Testis (tissue), 3 donors: ENCODE measurements around the gene KRTAP4-2. TPM values are rescaled to one million over a fixed set of nuclear protein-coding genes. Genes with fewer than 3 reads are reported as not detected.
"Not testable (repeated sequence)": the region's sequence is repeated elsewhere in the genome, so short reads cannot be mapped to it uniquely, and the experiment has no call there.

Source experiments
- DNase-seq: peaks from one replicate; pipeline ENCODE4 v3.0.0-alpha.2; 2019
- H3K27ac ChIP-seq, 2 donors: fragments of 200-600 bp; sonication (generic); one replicate each; pipeline ENCODE4 v1.5.1; 2019
- H3K27me3 ChIP-seq: fragments of 200-600 bp; sonication (generic); one replicate; pipeline ENCODE4 v1.5.1; 2019
- H3K36me3 ChIP-seq: fragments of 200-600 bp; sonication (generic); one replicate; pipeline ENCODE4 v1.5.1; 2017; ENCODE audit warnings: low read depth; ENCODE audit errors: missing control alignments
- H3K4me1 ChIP-seq: fragments of 200-600 bp; sonication (generic); one replicate; pipeline ENCODE4 v1.5.1; 2019
- H3K4me3 ChIP-seq, 2 donors: fragments of 200-600 bp; sonication (generic); one replicate each; pipeline ENCODE4 v1.5.1; 2017 to 2019
- H3K9me3 ChIP-seq: fragments of 200-600 bp; sonication (generic); one replicate; pipeline ENCODE4 v1.5.1; 2017
- POLR2A ChIP-seq: fragments of 450-650 bp; IDR thresholded peaks from one replicate; pipeline ENCODE4 v1.6.1; 2017; ENCODE audit warnings: antibody characterized with exemption, mild to moderate bottlenecking, moderate library complexity
- WGBS, 2 donors: methylation state at CpG; one replicate each; pipeline ENCODE4 v1.1.5; 2018; 5-methylcytosine and 5-hydroxymethylcytosine counted together
- intact Hi-C: fragments of 100-400 bp; cut with DNase I; formaldehyde crosslinking; loops from one replicate; pipeline ENCODE4 v1.15.1; 2023; ENCODE audit warnings: low total_unique reads
- polyA plus RNA-seq: library from polyadenylated mRNA; stranded (reverse); fragments of 350-450 nt; fragmentation: Illumina TruSeq; extraction: RNeasy Lipid Tissue Mini Kit (QIAGEN cat#74804); gene quantifications from one replicate; pipeline ENCODE4 v1.2.3, GENCODE V29; 2014; ENCODE audit warnings: low read depth, low replicate concordance; ENCODE audit not compliant: insufficient read depth
- total RNA-seq, 2 donors: library from RNA; depleted of rRNA; stranded (reverse); fragments of >200 nt; gene quantifications; one replicate each; pipeline ENCODE4 v1.2.3, GENCODE V29; 2016
- TF ChIP-seq, protein P1 (sequence below), 3 experiments: fragments of 450-650 bp in 2 of 3; fragments of 200-600 bp in 1 of 3; sonication (generic) in 1 of 3; IDR thresholded peaks; one replicate each; pipeline ENCODE4 v1.5.1; 2016 to 2019; ENCODE audit warnings: antibody characterized with exemption in 3 of 3, mild to moderate bottlenecking in 2 of 3, moderate library complexity in 1 of 3

Gene KRTAP4-2
- total and polyA plus RNA-seq, 3 donors from 2014 or later: not detected

DNA sequence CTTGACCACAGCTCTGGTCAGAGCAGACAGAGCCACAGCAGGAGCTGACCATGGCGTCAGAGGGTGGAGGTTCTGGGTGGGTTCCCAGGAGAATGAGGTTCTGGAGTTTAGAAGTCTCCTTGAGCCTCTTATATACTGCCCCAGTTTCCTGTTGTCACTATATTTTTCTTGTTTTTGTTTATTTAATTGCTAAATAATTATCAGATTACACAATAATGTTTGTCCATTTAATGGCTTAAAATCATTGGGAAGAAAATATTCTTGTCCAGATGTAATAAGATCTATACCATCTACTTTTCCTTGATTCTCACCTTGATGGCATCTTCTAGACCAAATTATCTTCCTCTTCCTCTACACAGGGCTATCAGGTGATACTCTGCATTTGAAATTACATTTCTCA lies 9.9 kb downstream of the KRTAP4-2 start, which contains the start of gene KRTAP4-3:
Gene KRTAP4-3 (minus strand): TSS at position 101 of the 400 bp plus-strand sequence. CDS start 49 bp downstream, at position 52.
- WGBS, 2 donors: 44 to 60% methylated on average over 1 of the region's 1 CpG
- intact Hi-C loops: no loop called here
- no peak within 1 kb of the TSS for H3K27ac ChIP-seq
- DNase-seq: no peak
- no peaks in the 10 kb centered on the region for H3K27me3 ChIP-seq
- no peak for TF ChIP-seq POLR2A
- TF ChIP-seq, protein P1, sequence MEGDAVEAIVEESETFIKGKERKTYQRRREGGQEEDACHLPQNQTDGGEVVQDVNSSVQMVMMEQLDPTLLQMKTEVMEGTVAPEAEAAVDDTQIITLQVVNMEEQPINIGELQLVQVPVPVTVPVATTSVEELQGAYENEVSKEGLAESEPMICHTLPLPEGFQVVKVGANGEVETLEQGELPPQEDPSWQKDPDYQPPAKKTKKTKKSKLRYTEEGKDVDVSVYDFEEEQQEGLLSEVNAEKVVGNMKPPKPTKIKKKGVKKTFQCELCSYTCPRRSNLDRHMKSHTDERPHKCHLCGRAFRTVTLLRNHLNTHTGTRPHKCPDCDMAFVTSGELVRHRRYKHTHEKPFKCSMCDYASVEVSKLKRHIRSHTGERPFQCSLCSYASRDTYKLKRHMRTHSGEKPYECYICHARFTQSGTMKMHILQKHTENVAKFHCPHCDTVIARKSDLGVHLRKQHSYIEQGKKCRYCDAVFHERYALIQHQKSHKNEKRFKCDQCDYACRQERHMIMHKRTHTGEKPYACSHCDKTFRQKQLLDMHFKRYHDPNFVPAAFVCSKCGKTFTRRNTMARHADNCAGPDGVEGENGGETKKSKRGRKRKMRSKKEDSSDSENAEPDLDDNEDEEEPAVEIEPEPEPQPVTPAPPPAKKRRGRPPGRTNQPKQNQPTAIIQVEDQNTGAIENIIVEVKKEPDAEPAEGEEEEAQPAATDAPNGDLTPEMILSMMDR (IDR thresholded peaks at IDR 0.05): no peak
- no peak within 1 kb of the TSS for H3K4me3 ChIP-seq
- H3K9me3 ChIP-seq: no peaks in the 10 kb centered on the region
- no peaks in the 10 kb centered on the region for H3K4me1 ChIP-seq
- H3K36me3 ChIP-seq: no peaks in the 10 kb centered on the region

DNA sequence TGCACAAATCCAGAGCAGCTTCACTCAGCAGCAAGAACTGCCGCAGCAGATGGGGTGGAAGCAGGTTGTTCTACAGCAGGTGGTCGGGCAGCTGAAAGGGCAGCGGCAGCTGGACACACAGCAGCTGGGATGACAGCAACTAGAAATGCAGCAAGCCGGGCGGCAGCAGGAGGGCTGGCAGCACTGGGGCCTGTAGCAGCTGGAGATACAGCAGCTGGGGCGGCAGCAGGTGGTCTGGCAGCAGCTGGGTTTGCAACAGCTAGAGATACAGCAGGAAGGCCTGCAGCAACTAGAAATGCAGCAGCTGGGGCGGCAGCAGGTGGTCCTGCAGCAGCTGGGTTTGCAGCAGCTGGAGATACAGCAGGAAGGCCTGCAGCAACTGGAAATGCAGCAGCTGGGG lies 10.5 kb downstream of the KRTAP4-2 start:
- Histone ChIP-seq H3K9me3 (no peaks in the 10 kb centered on the region), H3K36me3 (no peaks in the 10 kb centered on the region), H3K27me3 (no peaks in the 10 kb centered on the region), H3K27ac (no peak overlapping the region), H3K4me1 (no peaks in the 10 kb centered on the region), H3K4me3 (no peak overlapping the region)
- DNase-seq: no peak
- intact Hi-C loops: no loop called here
- 78 to 84% methylated on average over 6 to 7 of the region's 7 CpGs for WGBS, 2 donors
- TF ChIP-seq, protein P1 (IDR thresholded peaks at IDR 0.05): no peak
- TF ChIP-seq POLR2A: no peak

DNA sequence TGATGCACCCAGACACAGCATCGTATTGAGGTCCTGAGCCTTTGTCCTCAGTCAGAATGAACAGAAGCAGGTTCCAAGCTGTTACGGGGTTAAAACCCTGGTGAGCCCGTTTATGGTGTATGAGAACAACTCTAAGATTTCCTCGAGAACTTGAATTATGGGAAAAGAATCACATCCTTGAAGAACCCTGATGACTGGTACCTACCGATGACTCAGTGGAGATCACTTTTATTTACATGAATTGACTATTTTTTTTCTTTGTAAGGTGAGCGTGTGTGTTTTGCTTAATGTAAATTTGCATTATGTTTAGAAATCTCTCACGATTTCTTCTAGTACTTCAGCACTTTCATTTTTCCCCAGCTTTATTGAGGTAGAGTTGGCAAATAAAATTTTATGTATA lies 14.2 kb downstream of the KRTAP4-2 start:
- Histone ChIP-seq H3K9me3 (no peaks in the 10 kb centered on the region), H3K4me3 (no peak overlapping the region), H3K4me1 (no peaks in the 10 kb centered on the region), H3K27ac (no peak overlapping the region), H3K36me3 (no peaks in the 10 kb centered on the region), H3K27me3 (no peaks in the 10 kb centered on the region)
- 81 to 83% methylated on average over 7 of the region's 7 CpGs for WGBS, 2 donors
- no peak for DNase-seq
- TF ChIP-seq, protein P1 (IDR thresholded peaks at IDR 0.05): no peak
- TF ChIP-seq POLR2A: no peak
- intact Hi-C loops: no loop called here

GRCh38 chr17:41160648-41161047 lies 17.4 kb downstream of the KRTAP4-2 start, which contains the start of gene KRTAP4-4:
KRTAP4-4 (minus strand) TSS chr17:41160748; CDS start chr17:41160691, 57 bp downstream.
- no peak for DNase-seq
- Histone ChIP-seq H3K36me3 (no peaks in the 10 kb centered on the region), H3K27me3 (no peaks in the 10 kb centered on the region), H3K4me3 (no peak within 1 kb of the TSS), H3K9me3 (no peaks in the 10 kb centered on the region), H3K4me1 (no peaks in the 10 kb centered on the region), H3K27ac (no peak within 1 kb of the TSS)
- intact Hi-C loops: no loop called here
- WGBS, 2 donors: 86 to 100% methylated on average over 1 of the region's 1 CpG
- TF ChIP-seq, protein P1 (IDR thresholded peaks at IDR 0.05): no peak
- no peak for TF ChIP-seq POLR2A

- H3K27me3 ChIP-seq, H3K27ac ChIP-seq, H3K36me3 ChIP-seq, DNase-seq, intact Hi-C loops, H3K4me1 ChIP-seq, H3K4me3 ChIP-seq, H3K9me3 ChIP-seq: not testable (repeated sequence)
- 93% methylated on average over 3 of the region's 3 CpGs; no CpG with 5 or more reads in 1 of the 2 donors for WGBS, 2 donors
Observed at GRCh38 chr17:41160190-41160589, 17.8 kb downstream of the KRTAP4-2 start.
